ENCODE data around the gene SCYGR8.
"Not testable (repeated sequence)": the region's sequence is repeated elsewhere in the genome, so short reads cannot be mapped to it uniquely, and the experiment has no call there.

GRCh38 chr2:227722821-227723220, 22.9 kb upstream of the SCYGR8 start:
- not testable (repeated sequence) for TF ChIP-seq CTCF (IDR thresholded peaks at IDR 0.05; ENCODE audit: poor library complexity); EZH2 (IDR thresholded peaks at IDR 0.05; ENCODE audit: borderline replicate concordance)
